ENCODE data around the gene OGG1. TPM values are rescaled to one million over a fixed set of nuclear protein-coding genes. Genes with fewer than 3 reads are reported as not detected.
A peak's percentile ranks its signal among the peaks of the same experiment; 100 is the strongest.

Gene OGG1
- total and polyA plus RNA-seq, 9 of the 15 experiments (the other 6 are each of a cell fraction or from before 2014, with no cell fraction given): 6.6 to 33.0 (median 24.4) TPM

- TF ChIP-seq, protein P1, sequence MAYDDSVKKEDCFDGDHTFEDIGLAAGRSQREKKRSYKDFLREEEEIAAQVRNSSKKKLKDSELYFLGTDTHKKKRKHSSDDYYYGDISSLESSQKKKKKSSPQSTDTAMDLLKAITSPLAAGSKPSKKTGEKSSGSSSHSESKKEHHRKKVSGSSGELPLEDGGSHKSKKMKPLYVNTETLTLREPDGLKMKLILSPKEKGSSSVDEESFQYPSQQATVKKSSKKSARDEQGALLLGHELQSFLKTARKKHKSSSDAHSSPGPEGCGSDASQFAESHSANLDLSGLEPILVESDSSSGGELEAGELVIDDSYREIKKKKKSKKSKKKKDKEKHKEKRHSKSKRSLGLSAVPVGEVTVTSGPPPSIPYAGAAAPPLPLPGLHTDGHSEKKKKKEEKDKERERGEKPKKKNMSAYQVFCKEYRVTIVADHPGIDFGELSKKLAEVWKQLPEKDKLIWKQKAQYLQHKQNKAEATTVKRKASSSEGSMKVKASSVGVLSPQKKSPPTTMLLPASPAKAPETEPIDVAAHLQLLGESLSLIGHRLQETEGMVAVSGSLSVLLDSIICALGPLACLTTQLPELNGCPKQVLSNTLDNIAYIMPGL (CRISPR knock-in tag; IDR thresholded peaks at IDR 0.05): no peak
- TF ChIP-seq BRD4 (IDR thresholded peaks at IDR 0.05): peak; percentile 29
- TF ChIP-seq ZNF586 (CRISPR knock-in tag; conservative IDR thresholded peaks at IDR 0.05): no peak
- TF ChIP-seq SREBF1 (IDR thresholded peaks at IDR 0.05; ENCODE audit: borderline replicate concordance, low read depth, low read length): peak; percentile 93; the same call in 1 of the 2 replicates
- TF ChIP-seq, protein P2, sequence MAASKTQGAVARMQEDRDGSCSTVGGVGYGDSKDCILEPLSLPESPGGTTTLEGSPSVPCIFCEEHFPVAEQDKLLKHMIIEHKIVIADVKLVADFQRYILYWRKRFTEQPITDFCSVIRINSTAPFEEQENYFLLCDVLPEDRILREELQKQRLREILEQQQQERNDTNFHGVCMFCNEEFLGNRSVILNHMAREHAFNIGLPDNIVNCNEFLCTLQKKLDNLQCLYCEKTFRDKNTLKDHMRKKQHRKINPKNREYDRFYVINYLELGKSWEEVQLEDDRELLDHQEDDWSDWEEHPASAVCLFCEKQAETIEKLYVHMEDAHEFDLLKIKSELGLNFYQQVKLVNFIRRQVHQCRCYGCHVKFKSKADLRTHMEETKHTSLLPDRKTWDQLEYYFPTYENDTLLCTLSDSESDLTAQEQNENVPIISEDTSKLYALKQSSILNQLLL (CRISPR knock-in tag; IDR thresholded peaks at IDR 0.05; ENCODE audit: borderline replicate concordance): no peak
- TF ChIP-seq KAT8 (IDR thresholded peaks at IDR 0.05; ENCODE audit: low read depth): no peak
- TF ChIP-seq TAF7 (tag; IDR thresholded peaks at IDR 0.05): no peak
- 0 out of 2 replicates have a peak, but pooled peaks have one; percentile 48 for TF ChIP-seq NCOR1 (IDR thresholded peaks at IDR 0.05)
- no peak; the same call in 1 of the 2 replicates for TF ChIP-seq MIER1 (IDR thresholded peaks at IDR 0.05; ENCODE audit: low read depth)
- TF ChIP-seq ZNF140 (CRISPR knock-in tag; IDR thresholded peaks at IDR 0.05): no peak
- TF ChIP-seq, protein P3, sequence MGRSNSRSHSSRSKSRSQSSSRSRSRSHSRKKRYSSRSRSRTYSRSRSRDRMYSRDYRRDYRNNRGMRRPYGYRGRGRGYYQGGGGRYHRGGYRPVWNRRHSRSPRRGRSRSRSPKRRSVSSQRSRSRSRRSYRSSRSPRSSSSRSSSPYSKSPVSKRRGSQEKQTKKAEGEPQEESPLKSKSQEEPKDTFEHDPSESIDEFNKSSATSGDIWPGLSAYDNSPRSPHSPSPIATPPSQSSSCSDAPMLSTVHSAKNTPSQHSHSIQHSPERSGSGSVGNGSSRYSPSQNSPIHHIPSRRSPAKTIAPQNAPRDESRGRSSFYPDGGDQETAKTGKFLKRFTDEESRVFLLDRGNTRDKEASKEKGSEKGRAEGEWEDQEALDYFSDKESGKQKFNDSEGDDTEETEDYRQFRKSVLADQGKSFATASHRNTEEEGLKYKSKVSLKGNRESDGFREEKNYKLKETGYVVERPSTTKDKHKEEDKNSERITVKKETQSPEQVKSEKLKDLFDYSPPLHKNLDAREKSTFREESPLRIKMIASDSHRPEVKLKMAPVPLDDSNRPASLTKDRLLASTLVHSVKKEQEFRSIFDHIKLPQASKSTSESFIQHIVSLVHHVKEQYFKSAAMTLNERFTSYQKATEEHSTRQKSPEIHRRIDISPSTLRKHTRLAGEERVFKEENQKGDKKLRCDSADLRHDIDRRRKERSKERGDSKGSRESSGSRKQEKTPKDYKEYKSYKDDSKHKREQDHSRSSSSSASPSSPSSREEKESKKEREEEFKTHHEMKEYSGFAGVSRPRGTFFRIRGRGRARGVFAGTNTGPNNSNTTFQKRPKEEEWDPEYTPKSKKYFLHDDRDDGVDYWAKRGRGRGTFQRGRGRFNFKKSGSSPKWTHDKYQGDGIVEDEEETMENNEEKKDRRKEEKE (IDR thresholded peaks at IDR 0.05; ENCODE audit: borderline replicate concordance in 1 of 2, control insufficient read depth in 1 of 2, low read depth in 2 of 2, low read length in 1 of 2): peak in 1 of 2 experiments; percentile 99; a peak in 2 of 4 replicates
- TF ChIP-seq RAD51 (IDR thresholded peaks at IDR 0.05; ENCODE audit: borderline replicate concordance, low read depth): no peak
- no peak for TF ChIP-seq NR1H2 (CRISPR knock-in tag; IDR thresholded peaks at IDR 0.05)
- TF ChIP-seq, protein P4, sequence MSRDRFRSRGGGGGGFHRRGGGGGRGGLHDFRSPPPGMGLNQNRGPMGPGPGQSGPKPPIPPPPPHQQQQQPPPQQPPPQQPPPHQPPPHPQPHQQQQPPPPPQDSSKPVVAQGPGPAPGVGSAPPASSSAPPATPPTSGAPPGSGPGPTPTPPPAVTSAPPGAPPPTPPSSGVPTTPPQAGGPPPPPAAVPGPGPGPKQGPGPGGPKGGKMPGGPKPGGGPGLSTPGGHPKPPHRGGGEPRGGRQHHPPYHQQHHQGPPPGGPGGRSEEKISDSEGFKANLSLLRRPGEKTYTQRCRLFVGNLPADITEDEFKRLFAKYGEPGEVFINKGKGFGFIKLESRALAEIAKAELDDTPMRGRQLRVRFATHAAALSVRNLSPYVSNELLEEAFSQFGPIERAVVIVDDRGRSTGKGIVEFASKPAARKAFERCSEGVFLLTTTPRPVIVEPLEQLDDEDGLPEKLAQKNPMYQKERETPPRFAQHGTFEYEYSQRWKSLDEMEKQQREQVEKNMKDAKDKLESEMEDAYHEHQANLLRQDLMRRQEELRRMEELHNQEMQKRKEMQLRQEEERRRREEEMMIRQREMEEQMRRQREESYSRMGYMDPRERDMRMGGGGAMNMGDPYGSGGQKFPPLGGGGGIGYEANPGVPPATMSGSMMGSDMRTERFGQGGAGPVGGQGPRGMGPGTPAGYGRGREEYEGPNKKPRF (IDR thresholded peaks at IDR 0.05; ENCODE audit: low read depth, low read length): no peak
Measured at GRCh38 chr3:9792405-9793160, 42.8 kb downstream of the OGG1 start, which contains the start of the genes ARPC4 and TADA3 (continued).
